NCI-H2029 treated with DMSO at 0.1 percent for 48 hours (cell line): ENCODE results near the gene ACOT11.

Experiments used
- DNase-seq: peaks from one replicate; lab custom pipeline; 2025; lab: John Stamatoyannopoulos, UW

The ACOT11 gene

GRCh38 chr1:54537611-54538010 lies 10.4 kb upstream of the ACOT11 start:
- no peak for DNase-seq

- DNase-seq = no peak
Observed at GRCh38 chr1:54538538-54538937, 9.5 kb upstream of the ACOT11 start.

GRCh38 chr1:54540582-54541295 lies 7.3 kb upstream of the ACOT11 start:
- DNase-seq = no peak

- DNase-seq = no peak
Observed at GRCh38 chr1:54542120-54542961, 5.7 kb upstream of the ACOT11 start.

GRCh38 chr1:54542962-54543539 lies 5.0 kb upstream of the ACOT11 start:
- no peak for DNase-seq

- no peak for DNase-seq
Observed at GRCh38 chr1:54543729-54544496, 4.1 kb upstream of the ACOT11 start.

- DNase-seq = no peak
Observed at GRCh38 chr1:54545916-54546635, 2.0 kb upstream of the ACOT11 start.

- no peak for DNase-seq
Observed at GRCh38 chr1:54546651-54547401, 1.2 kb upstream of the ACOT11 start.

- no peak for DNase-seq
Observed at GRCh38 chr1:54548389-54549044, 489 bp downstream of the ACOT11 start.

GRCh38 chr1:54549181-54549924 lies 1.3 kb downstream of the ACOT11 start:
- no peak for DNase-seq

- DNase-seq = no peak
Observed at GRCh38 chr1:54551891-54552290, 3.9 kb downstream of the ACOT11 start.

- DNase-seq = no peak
Observed at GRCh38 chr1:54553602-54554313, 5.7 kb downstream of the ACOT11 start.

- DNase-seq = no peak
Observed at GRCh38 chr1:54556110-54556509, 8.1 kb downstream of the ACOT11 start.

- DNase-seq = no peak
Observed at GRCh38 chr1:54557671-54558355, 9.8 kb downstream of the ACOT11 start.

GRCh38 chr1:54558434-54559030 lies 10.5 kb downstream of the ACOT11 start:
- DNase-seq = no peak

GRCh38 chr1:54559111-54559548 lies 11.1 kb downstream of the ACOT11 start:
- DNase-seq = no peak

- DNase-seq = no peak
Observed at GRCh38 chr1:54559771-54560231, 11.8 kb downstream of the ACOT11 start.
